ENCODE results near the gene NPC1L1.

NPC1L1 gene

GRCh38 chr7:44557485-44557884, 16.4 kb upstream of the NPC1L1 start:
- TF ChIP-seq GATA3 (IDR thresholded peaks at IDR 0.05; ENCODE audit: low read depth, low read length) (no peak), GATA2 (IDR thresholded peaks at IDR 0.05; ENCODE audit: low read depth, low read length) (no peak)

GRCh38 chr7:44555350-44555749, 14.2 kb upstream of the NPC1L1 start:
- TF ChIP-seq GATA2 (IDR thresholded peaks at IDR 0.05; ENCODE audit: low read depth, low read length) (no peak), GATA3 (IDR thresholded peaks at IDR 0.05; ENCODE audit: low read depth, low read length) (no peak)

- no peak for TF ChIP-seq GATA3 (IDR thresholded peaks at IDR 0.05; ENCODE audit: low read depth, low read length)
These were observed 8.3 kb upstream of the NPC1L1 start for GRCh38 chr7:44549457-44549856.

- no peak for TF ChIP-seq GATA2 (IDR thresholded peaks at IDR 0.05; ENCODE audit: low read depth, low read length)
- no peak for TF ChIP-seq GATA3 (IDR thresholded peaks at IDR 0.05; ENCODE audit: low read depth, low read length)
These were observed 7.8 kb upstream of the NPC1L1 start for GRCh38 chr7:44548893-44549292.

- no peak for TF ChIP-seq GATA2 (IDR thresholded peaks at IDR 0.05; ENCODE audit: low read depth, low read length)
- TF ChIP-seq GATA3 (IDR thresholded peaks at IDR 0.05; ENCODE audit: low read depth, low read length), result no peak
These were observed 6.6 kb upstream of the NPC1L1 start for GRCh38 chr7:44547536-44548231.

- TF ChIP-seq GATA3 (IDR thresholded peaks at IDR 0.05; ENCODE audit: low read depth, low read length) (no peak), GATA2 (IDR thresholded peaks at IDR 0.05; ENCODE audit: low read depth, low read length) (no peak)
These were observed 913 bp upstream of the NPC1L1 start for GRCh38 chr7:44541876-44542610.

GRCh38 chr7:44540592-44541027, 520 bp downstream of the NPC1L1 start:
- TF ChIP-seq GATA3 (IDR thresholded peaks at IDR 0.05; ENCODE audit: low read depth, low read length), result no peak
- TF ChIP-seq GATA2 (IDR thresholded peaks at IDR 0.05; ENCODE audit: low read depth, low read length), result no peak

- no peak for TF ChIP-seq GATA3 (IDR thresholded peaks at IDR 0.05; ENCODE audit: low read depth, low read length)
These were observed 1.2 kb downstream of the NPC1L1 start for GRCh38 chr7:44539669-44540506.

- no peak for TF ChIP-seq GATA2 (IDR thresholded peaks at IDR 0.05; ENCODE audit: low read depth, low read length)
- no peak for TF ChIP-seq GATA3 (IDR thresholded peaks at IDR 0.05; ENCODE audit: low read depth, low read length)
These were observed 2.1 kb downstream of the NPC1L1 start for GRCh38 chr7:44538798-44539668.

GRCh38 chr7:44538093-44538797, 2.9 kb downstream of the NPC1L1 start:
- TF ChIP-seq GATA3 (IDR thresholded peaks at IDR 0.05; ENCODE audit: low read depth, low read length), result no peak
- no peak for TF ChIP-seq GATA2 (IDR thresholded peaks at IDR 0.05; ENCODE audit: low read depth, low read length)

- TF ChIP-seq GATA2 (IDR thresholded peaks at IDR 0.05; ENCODE audit: low read depth, low read length), result no peak
- TF ChIP-seq GATA3 (IDR thresholded peaks at IDR 0.05; ENCODE audit: low read depth, low read length), result no peak
These were observed 3.7 kb downstream of the NPC1L1 start for GRCh38 chr7:44537442-44537841.

GRCh38 chr7:44536090-44536489, 5.0 kb downstream of the NPC1L1 start:
- TF ChIP-seq GATA3 (IDR thresholded peaks at IDR 0.05; ENCODE audit: low read depth, low read length) (no peak), GATA2 (IDR thresholded peaks at IDR 0.05; ENCODE audit: low read depth, low read length) (no peak)
